Activated CD4-positive, alpha-beta memory T cell treated with anti-CD3 and anti-CD28 coated beads for 36 hours (primary cell): ENCODE results near the gene INAVA. TPM values are rescaled to one million over a fixed set of nuclear protein-coding genes. Genes with fewer than 3 reads are reported as not detected.

ENCODE experiments used
- CTCF ChIA-PET: fragments of 350-600 bp; sonication (Branson Sonifier 250); formaldehyde crosslinking; loops from one replicate; lab custom pipeline; 2021; ENCODE audit warnings: antibody characterized with exemption, inconsistent platforms; lab: Charles Lee
- POLR2A ChIA-PET: fragments of 350-600 bp; sonication (Branson Sonifier 250); formaldehyde crosslinking; loops from one replicate; lab custom pipeline; 2021; ENCODE audit warnings: antibody characterized with exemption; lab: Charles Lee
- DNase-seq: peaks from one replicate; pipeline ENCODE4 v3.0.0-alpha.2; 2020
- H3K27ac Mint-ChIP-seq: one replicate; pipeline ENCODE4 v1.8.0; 2021; ENCODE audit warnings: mixed read lengths
- H3K27me3 Mint-ChIP-seq: one replicate; pipeline ENCODE4 v1.8.0; 2021; ENCODE audit warnings: mixed read lengths
- H3K36me3 Mint-ChIP-seq: one replicate; pipeline ENCODE4 v1.8.0; 2021; ENCODE audit warnings: mixed read lengths
- H3K4me1 Mint-ChIP-seq: one replicate; pipeline ENCODE4 v1.8.0; 2021; ENCODE audit warnings: low read depth, mixed read lengths
- H3K4me3 Mint-ChIP-seq: one replicate; pipeline ENCODE4 v1.8.0; 2021; ENCODE audit warnings: mild to moderate bottlenecking, mixed read lengths
- H3K9me3 Mint-ChIP-seq: one replicate; pipeline ENCODE4 v1.8.0; 2021; ENCODE audit warnings: mixed read lengths
- intact Hi-C: fragments of 100-400 bp; cut with micrococcal nuclease; formaldehyde crosslinking; loops from one replicate; pipeline ENCODE4 v1.15.1; 2023
- total RNA-seq, 2 experiments: library from RNA; stranded (reverse); gene quantifications; one replicate each; pipeline ENCODE4 v1.2.3, GENCODE V29; 2021

INAVA gene, protein sequence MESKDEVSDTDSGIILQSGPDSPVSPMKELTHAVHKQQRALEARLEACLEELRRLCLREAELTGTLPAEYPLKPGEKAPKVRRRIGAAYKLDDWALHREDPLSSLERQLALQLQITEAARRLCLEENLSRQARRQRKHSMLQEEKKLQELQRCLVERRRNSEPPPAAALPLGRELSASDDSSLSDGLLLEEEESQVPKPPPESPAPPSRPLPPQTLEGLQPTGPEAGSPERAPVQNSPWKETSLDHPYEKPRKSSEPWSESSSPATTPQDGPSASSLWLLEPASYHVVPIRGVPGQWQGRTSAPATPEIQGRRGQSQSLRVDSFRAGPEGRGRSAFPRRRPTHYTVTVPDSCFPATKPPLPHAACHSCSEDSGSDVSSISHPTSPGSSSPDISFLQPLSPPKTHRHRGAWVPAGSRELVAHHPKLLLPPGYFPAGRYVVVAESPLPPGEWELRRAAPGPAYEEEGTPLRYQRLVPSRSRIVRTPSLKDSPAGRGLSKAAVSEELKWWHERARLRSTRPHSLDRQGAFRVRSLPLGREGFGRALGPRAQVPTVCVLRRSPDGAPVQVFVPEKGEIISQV
- not detected for total RNA-seq

DNA sequence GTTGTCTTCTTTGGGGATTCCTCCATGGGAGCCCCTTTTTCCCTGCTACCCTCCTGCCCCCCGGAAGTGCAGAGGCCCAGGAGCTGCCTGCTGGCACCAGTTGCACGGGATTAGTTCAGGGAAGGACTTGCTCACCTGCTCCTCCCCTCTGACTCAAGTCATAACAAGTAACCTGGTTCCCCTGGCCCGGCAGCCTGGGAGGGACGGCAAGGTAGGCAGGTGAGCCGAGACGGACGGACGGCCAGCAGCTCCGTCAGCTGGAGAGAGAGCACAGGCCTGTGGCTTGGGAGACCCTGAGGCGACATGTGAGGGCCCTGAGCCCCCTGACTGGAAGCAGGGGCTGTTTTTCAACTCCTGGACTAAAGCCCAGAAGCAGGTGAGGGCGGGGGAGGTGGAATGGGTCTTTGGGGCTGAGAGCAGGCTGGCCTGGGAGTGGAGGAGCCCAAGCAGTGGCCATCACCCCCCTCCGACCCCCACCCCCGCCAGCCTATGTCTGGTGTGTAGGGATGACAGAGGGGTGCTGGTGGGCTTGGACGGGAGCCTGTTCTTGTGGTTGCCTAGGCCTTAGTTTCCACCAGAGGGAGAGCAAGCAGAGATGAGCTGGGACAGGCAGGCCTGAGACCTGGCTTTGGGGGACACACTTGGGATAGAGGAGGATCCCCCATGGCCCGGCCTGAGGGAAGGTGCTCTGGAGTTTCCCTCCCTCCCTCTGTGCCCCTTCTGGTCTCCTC, at the start of gene INAVA:
INAVA (plus strand) TSS at position 189 of the 731 bp plus-strand sequence. CDS start 3,501 bp downstream, outside the sequence.
- H3K36me3 Mint-ChIP-seq, result no peaks in the 10 kb centered on the region
- no peak for DNase-seq
- peaks cover 47% of the 10 kb centered on the region for H3K27me3 Mint-ChIP-seq
- no peak within 1 kb of the TSS for H3K4me3 Mint-ChIP-seq
- no peaks in the 10 kb centered on the region for H3K9me3 Mint-ChIP-seq
- peaks cover 20% of the 10 kb centered on the region for H3K4me1 Mint-ChIP-seq
- intact Hi-C loops, result no loop called here
- no peak within 1 kb of the TSS for H3K27ac Mint-ChIP-seq
- CTCF ChIA-PET, result no interaction called here
- POLR2A ChIA-PET, result no interaction called here

DNA sequence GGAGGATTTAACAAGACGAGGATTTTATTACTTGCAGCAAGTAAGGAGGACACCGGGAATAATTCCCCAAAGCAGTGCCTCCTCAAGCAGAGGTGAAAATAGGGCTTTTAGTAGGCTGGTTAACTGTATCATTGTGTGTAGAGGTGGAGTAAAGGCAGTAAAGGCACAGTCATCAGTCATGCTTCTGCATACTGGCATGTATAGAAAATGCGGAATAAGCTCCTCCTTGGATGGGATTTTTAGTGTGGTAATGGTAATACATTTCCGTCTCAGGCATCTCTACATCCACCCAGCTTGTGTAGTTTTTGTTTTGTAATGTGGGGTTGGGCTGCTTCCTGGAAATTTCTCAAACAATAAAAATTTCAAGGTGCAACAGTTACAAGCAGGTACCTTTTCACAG, 49.3 kb upstream of the INAVA start:
- intact Hi-C loops, result no loop called here
- Mint-ChIP-seq H3K36me3 (peaks cover 14% of the 10 kb centered on the region), H3K9me3 (no peaks in the 10 kb centered on the region), H3K27ac (no peak overlapping the region), H3K4me3 (no peak overlapping the region), H3K27me3 (no peaks in the 10 kb centered on the region), H3K4me1 (no peaks in the 10 kb centered on the region)
- ChIA-PET POLR2A (no interaction called here), CTCF (no interaction called here)
- DNase-seq, result no peak

DNA sequence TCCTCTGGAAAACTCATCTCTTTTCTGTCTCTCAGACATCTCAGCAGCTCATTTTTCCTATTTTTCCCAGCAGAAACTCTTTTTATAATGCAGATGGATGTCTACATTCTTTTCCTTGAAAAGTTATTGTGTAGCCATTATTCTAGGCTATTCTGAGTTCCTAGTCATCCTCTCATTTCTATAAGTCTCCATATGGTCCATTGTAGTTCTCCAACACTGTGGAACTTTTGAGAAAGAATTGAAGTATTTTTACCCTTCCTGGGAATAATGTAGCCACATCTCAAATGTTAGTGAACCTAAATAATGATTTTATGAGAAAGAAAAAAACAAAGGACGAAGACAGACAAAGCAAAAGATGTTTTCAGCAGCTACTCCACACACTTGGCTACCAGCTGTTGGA, 48.3 kb upstream of the INAVA start:
- no peak overlapping the region for H3K27ac Mint-ChIP-seq
- ChIA-PET POLR2A (no interaction called here), CTCF (no interaction called here)
- H3K27me3 Mint-ChIP-seq, result no peaks in the 10 kb centered on the region
- intact Hi-C loops, result no loop called here
- no peaks in the 10 kb centered on the region for H3K4me1 Mint-ChIP-seq
- no peaks in the 10 kb centered on the region for H3K9me3 Mint-ChIP-seq
- H3K4me3 Mint-ChIP-seq, result no peak overlapping the region
- H3K36me3 Mint-ChIP-seq, result peaks cover 14% of the 10 kb centered on the region
- DNase-seq, result no peak

DNA sequence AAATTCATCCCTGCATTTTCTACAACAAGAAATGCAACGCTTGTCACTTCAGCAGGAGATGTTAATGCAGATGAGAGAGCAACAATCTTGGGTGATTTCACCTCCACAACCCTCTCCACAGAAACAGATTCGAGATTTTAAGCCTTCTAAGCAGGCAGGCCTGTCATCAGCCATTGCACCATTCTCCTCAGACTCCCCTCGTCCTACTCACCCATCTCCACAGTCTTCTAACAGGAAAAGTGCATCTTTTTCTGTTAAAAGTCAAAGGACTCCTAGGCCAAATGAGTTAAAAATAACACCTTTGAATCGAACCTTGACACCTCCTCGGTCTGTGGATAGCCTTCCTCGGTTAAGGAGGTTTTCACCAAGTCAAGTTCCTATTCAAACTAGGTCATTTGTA, 45.3 kb upstream of the INAVA start:
- Mint-ChIP-seq H3K36me3 (peaks cover 16% of the 10 kb centered on the region), H3K4me1 (peaks cover 5% of the 10 kb centered on the region), H3K27ac (no peak overlapping the region), H3K9me3 (no peaks in the 10 kb centered on the region), H3K27me3 (no peaks in the 10 kb centered on the region), H3K4me3 (no peak overlapping the region)
- intact Hi-C loops, result loop anchor here (2.0 kb wide), 1 partner anchor 21 kb away; no protein-coding TSS in a partner anchor
- CTCF ChIA-PET, result no interaction called here
- no peak for DNase-seq
- POLR2A ChIA-PET, result no interaction called here

DNA sequence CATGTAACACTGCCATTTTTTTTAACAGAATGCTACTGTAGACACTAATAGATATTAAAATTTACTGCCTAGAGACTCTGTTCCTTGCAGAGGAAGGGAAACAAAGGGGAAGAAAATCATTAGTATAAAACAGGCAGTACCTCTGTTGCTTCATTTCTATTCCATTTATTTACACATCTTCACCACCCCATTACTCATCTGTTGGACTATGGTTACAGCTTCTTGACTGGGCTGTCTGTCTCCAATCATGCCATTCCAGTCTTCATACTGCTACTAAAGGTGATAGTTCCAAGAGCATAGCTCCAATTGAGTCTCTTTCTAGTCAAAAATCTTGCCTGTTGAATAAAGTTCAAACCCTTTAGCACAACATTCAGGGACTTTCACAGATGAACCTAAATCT, 44.1 kb upstream of the INAVA start:
- CTCF ChIA-PET, result interaction anchor here (1.2 to 1.7 kb wide), 2 partner anchors 9 to 121 kb away, joined by 3 to 4 read pairs; no protein-coding TSS in a partner anchor
- DNase-seq, result no peak
- intact Hi-C loops, result no loop called here
- no peak overlapping the region for H3K27ac Mint-ChIP-seq
- no peaks in the 10 kb centered on the region for H3K9me3 Mint-ChIP-seq
- peaks cover 5% of the 10 kb centered on the region for H3K4me1 Mint-ChIP-seq
- no peaks in the 10 kb centered on the region for H3K27me3 Mint-ChIP-seq
- POLR2A ChIA-PET, result no interaction called here
- H3K4me3 Mint-ChIP-seq, result no peak overlapping the region
- H3K36me3 Mint-ChIP-seq, result peaks cover 16% of the 10 kb centered on the region

DNA sequence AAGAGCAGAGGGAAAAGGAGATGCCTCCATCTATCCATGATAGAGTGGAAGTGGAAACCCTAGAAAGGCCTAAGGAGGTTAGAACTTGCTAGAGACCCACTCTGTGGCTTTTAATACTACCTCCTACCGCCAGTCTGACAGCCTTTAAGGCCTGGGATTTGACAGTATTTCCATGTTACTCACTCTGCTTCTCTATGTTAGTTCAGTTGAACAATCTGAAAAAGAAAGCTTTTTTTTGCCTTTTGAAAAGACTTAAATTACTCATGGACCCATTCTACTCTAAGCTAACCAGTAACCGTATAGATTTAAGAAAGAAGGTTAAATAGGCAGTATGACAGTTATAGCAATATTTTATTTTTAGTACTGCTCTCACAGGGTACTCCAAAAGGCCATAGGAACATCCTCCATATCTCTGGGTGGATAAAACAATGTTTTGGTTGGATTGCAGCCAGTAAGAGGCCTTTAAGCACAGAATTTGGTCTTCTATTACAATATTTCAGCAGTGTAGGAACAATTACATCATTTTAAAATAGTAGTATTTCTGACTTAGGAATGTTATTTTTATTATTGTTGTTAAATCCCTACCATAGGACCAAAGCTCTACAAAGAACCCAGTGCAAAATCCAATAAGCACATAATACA, 37.9 kb upstream of the INAVA start:
- H3K9me3 Mint-ChIP-seq, result no peaks in the 10 kb centered on the region
- H3K4me3 Mint-ChIP-seq, result no peak overlapping the region
- peaks cover 9% of the 10 kb centered on the region for H3K4me1 Mint-ChIP-seq
- no peak overlapping the region for H3K27ac Mint-ChIP-seq
- ChIA-PET POLR2A (interaction anchor here (0.7 kb wide), 1 partner anchor 10 kb away, joined by 3 read pairs; no protein-coding TSS in a partner anchor), CTCF (interaction anchor here (0.6 to 1.4 kb wide), 4 partner anchors 70 to 235 kb away, joined by 3 to 5 read pairs (median 4); no protein-coding TSS in a partner anchor)
- intact Hi-C loops, result no loop called here
- peaks cover 9% of the 10 kb centered on the region for H3K36me3 Mint-ChIP-seq
- no peaks in the 10 kb centered on the region for H3K27me3 Mint-ChIP-seq
- no peak for DNase-seq

DNA sequence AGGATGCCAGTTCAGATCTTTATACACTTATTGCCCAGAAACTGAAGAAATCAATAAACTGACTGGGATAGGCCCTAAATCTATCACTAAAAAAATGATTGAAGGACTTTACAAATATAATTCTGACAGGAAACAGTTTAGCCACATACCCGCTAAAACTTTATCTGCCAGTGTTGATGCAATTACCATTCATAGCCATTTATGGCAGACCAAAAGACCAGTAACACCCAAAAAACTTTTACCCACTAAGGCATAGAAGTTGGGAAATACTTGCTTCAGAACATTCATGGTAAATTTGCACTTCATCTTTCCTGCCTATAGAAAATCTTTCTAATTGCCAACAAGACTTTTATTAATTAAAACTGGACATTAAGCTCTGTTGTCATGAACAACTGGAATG, 36.9 kb upstream of the INAVA start:
- CTCF ChIA-PET, result interaction anchor here (1.4 to 1.6 kb wide), 2 partner anchors 114 to 121 kb away, joined by 3 to 4 read pairs; no protein-coding TSS in a partner anchor
- POLR2A ChIA-PET, result no interaction called here
- no peaks in the 10 kb centered on the region for H3K27me3 Mint-ChIP-seq

DNA sequence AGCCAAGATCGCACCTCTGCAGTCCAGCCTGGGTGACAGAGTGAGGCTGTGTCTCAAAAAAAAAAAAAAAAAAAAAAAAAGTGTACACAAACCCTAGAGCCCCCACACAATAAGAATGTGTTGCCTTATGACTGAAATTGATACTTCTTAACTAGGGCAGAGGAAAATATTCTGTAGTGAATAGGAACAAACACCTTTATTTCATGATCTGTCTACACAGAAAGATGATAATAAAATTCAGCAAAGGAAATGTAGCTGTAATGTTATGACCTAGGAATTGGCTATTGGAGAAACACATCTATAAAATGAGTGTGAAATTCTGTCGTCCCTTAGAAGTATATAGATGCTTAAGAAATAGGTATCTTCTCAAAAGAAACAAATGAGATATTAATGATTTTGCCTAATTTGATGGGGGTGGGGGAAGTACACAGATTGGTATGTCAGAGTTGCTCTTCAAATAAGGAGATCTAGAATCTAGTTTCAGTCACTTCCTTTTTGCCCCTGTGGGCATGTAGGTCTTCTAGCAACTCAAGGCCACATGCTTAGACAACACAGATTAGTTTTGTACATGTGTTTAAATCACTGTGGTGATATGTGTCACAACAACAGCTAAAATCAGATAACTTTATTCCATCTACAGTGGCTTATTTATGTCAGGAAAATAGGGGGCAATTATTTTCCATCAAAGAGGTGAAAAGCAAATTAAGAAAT, 32.6 kb upstream of the INAVA start:
- Mint-ChIP-seq H3K4me3 (no peak overlapping the region), H3K27ac (peak overlapping the region; percentile 1), H3K36me3 (peaks cover 4% of the 10 kb centered on the region), H3K27me3 (peaks cover 10% of the 10 kb centered on the region), H3K4me1 (peaks cover 41% of the 10 kb centered on the region), H3K9me3 (no peaks in the 10 kb centered on the region)
- ChIA-PET CTCF (interaction anchor here (1.0 to 1.6 kb wide), 3 partner anchors 16 to 110 kb away, joined by 3 to 7 read pairs (median 5); no protein-coding TSS in a partner anchor), POLR2A (interaction anchor here (0.6 kb wide), 1 partner anchor 28 kb away, joined by 8 read pairs; no protein-coding TSS in a partner anchor)
- DNase-seq, result no peak
- intact Hi-C loops, result loop anchor here (1.0 kb wide), 1 partner anchor 27 kb away; no protein-coding TSS in a partner anchor

More for the DNA sequence above, 36.9 kb upstream of the INAVA start:
- no peaks in the 10 kb centered on the region for H3K9me3 Mint-ChIP-seq
- no peak for DNase-seq
- intact Hi-C loops, result no loop called here
- H3K4me1 Mint-ChIP-seq, result peaks cover 13% of the 10 kb centered on the region
- H3K4me3 Mint-ChIP-seq, result no peak overlapping the region
- no peak overlapping the region for H3K27ac Mint-ChIP-seq
- peaks cover 9% of the 10 kb centered on the region for H3K36me3 Mint-ChIP-seq

DNA sequence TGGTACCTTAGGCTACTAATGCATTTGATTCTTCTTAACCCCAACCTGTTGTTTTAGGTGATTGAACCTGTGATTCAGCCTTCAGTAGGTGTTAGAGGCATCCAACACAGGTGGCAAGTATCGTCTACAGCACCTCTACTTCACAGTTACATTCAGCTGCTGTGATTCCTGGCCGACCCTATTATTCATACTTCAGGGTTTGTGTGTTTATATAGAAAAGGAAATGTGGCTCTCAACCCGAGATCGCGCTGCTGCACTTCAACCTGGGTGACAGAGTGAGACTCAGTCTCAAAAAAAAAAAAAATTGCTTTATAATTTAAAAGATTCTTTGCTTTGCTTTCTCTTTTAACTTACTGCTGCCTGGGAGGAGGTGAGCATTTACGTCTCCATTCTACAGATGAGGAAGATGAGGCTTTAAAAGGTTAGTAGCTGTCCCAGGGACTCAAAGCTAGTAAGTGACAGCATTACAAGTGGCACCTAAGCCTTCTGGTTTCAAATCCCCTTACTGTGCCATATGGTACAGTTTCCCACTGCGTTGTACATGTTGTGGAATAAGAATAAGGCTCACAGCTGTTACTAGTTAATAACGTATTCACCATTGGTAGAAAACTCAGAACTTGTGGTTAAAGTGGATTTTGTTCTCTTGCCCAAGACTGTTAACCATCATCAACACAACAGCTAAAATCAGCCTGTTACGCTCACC, 31.8 kb upstream of the INAVA start:
- Mint-ChIP-seq H3K4me3 (no peak overlapping the region), H3K36me3 (peaks cover 4% of the 10 kb centered on the region), H3K4me1 (peaks cover 47% of the 10 kb centered on the region), H3K27ac (no peak overlapping the region), H3K27me3 (peaks cover 16% of the 10 kb centered on the region), H3K9me3 (no peaks in the 10 kb centered on the region)
- intact Hi-C loops, result loop anchor here (1.0 kb wide), 1 partner anchor 26 kb away; no protein-coding TSS in a partner anchor
- ChIA-PET POLR2A (interaction anchor here (0.6 to 1.1 kb wide), 2 partner anchors 27 kb away, joined by 7 to 8 read pairs; no protein-coding TSS in a partner anchor), CTCF (interaction anchor here (0.7 to 1.6 kb wide), 4 partner anchors 16 to 603 kb away, joined by 3 to 7 read pairs (median 4); no protein-coding TSS in a partner anchor)
- peak; percentile 45 for DNase-seq

DNA sequence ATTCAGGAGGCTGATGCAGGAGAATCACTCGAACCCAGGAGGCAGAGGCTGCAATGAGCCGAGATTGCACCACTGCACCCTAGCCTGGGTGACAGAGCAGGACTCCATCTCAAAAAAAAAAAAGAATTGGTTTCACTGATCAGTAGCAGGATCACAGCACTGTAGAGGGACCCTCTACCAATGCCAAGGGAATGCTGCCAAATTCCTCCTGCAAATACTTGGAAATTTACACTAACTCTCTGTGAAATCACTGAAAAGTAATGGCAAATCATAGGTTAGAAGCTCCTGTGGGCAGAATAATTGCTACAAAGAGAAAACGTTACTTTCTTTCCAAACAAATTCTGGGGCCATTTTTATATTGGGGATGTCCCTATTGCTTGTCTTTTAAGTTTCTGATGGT, 28.6 kb upstream of the INAVA start:
- intact Hi-C loops, result loop anchor here (1.0 to 5.0 kb wide), 6 partner anchors 14 to 239 kb away; no protein-coding TSS in a partner anchor
- Mint-ChIP-seq H3K4me1 (peaks cover 62% of the 10 kb centered on the region), H3K27me3 (peaks cover 21% of the 10 kb centered on the region), H3K27ac (no peak overlapping the region), H3K9me3 (no peaks in the 10 kb centered on the region), H3K4me3 (no peak overlapping the region), H3K36me3 (peaks cover 4% of the 10 kb centered on the region)
- DNase-seq, result no peak
- CTCF ChIA-PET, result interaction anchor here (1.1 to 2.2 kb wide), 3 partner anchors 10 to 23 kb away, joined by 3 to 18 read pairs (median 7); no protein-coding TSS in a partner anchor
- POLR2A ChIA-PET, result interaction anchor here (0.6 to 1.5 kb wide), 4 partner anchors 9 to 23 kb away, joined by 3 to 15 read pairs (median 5); no protein-coding TSS in a partner anchor
